ENCODE results near the gene CST5.
"Not testable (repeated sequence)": the region's sequence is repeated elsewhere in the genome, so short reads cannot be mapped to it uniquely, and the experiment has no call there.

The CST5 gene

DNA sequence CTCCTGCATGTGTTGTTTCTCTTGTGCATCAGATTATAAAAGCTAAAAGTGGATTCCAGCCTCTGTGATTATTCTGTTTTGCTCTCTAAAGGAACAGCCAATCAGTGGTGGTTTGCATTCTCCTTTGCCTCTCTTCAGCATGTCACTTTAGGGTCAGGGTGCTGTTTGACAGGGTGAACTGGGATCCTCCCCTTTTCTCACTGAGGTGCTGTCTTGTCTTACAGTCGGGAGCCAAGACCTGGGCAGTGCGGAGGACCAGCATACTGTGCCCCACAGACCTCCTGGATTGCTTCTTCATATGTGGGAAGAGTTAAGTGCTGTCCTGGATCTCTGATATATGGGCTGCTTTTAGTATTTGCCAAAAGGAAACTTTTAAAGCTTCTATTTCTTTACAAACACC, 37.9 kb downstream of the CST5 start:
- DNase-seq (ENCODE audit: low read depth, low spot score), result no peak

DNA sequence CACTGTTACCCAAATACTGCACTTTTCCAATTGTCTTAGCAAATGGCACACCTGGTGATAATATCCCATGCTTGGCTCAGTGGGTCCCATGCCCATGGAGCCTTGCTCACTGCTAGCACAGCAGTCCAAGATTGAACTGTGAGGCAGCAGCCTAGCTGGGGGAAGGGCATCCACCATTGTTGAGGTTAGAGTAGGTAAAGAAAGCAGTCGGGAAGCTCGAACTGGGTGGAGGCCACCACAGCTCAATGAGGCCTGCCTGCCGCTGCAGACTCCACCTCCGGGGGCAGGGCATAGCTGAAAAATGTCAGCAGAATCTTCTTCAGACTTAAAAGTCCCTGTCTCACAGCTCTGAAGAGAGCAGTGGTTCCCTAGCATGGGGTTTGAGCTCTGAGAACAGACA, 43.8 kb downstream of the CST5 start:
- DNase-seq (ENCODE audit: low read depth, low spot score), result no peak

DNA sequence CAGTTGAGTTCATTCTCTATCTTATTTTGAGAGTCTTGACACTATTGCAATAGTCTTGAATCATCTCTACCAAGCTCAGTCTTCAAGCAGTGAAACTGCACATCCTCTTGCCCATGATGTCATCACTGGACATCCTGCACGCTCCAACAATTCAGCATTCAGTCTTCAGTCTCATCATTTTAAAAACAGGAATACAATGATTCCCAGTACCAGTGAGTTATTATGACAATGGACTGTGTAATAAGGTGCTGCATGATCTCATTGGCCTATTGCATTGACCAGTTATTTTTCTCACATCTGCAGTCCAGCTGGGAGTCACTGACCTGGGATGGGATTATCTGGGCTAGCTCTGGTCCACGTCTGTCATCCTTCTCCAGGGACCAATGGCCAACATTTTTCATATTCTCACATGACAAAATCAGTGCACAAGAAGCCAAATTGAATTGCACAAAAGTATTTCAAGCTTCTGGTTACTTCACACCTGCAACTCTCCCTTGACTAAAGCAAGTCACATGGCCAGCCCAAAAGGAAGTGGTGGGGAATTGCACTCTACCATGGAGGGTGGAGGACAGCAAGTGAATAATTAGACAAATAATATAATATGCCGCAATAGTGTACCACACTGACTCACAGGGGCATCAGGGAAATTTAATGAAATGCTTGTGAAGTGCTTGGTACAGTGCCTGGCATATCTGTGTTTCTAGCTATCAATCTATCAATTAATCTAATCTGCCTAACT, 46.6 kb downstream of the CST5 start:
- DNase-seq (ENCODE audit: low read depth, low spot score), result no peak

DNA sequence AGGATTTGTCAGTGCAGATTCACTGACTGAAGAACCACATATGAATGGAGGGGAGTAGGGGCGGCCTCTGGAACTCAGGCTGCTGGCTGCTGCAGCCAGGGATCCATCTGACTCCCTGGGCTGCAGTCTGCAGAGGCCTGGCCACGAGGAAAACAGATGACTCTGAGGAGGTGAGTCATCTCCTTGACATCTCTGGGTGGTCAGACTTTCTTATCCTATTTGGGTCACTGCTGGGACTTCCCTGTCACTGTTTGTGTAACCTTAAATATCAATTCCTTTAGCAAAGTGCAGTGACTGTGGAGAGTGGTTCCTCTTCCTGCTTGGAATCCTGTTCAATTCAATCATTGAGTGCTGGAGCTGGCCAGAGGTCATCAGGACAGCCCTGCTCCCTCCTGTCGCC, 47.6 kb downstream of the CST5 start:
- DNase-seq (ENCODE audit: low read depth, low spot score), result not testable (repeated sequence)

DNA sequence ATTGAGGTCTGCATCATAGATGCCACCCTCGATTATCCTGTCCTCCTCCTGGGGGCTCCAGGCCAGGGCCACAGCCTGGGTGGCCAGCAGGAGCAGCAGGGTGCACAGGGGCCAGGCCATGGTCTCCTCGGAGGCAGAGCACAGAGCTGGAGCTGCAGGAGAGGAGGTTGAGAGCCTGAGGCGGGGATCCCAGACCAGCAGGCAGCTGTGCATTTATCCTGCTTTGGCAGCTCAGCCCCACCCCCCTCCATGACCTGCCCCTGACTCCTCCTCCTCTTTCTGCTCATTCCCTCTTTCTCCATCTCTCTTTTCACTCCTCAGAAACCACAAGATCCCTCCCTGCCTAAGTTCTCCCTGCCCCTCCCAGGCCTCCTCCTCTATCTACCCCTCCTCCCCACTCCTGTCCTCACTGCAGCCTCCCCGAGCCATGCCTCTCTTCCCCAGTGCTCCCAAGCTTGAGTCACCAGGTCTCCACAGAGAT, 53.0 kb downstream of the CST5 start, which contains the start of gene CST2:
CST2 (minus strand) TSS at position 189 of the 481 bp plus-strand sequence; CDS start at position 120, 69 bp downstream.
- no peak for DNase-seq (ENCODE audit: low read depth, low spot score)

All from brain pericyte (primary cell).